Astrocyte of the spinal cord (primary cell): ENCODE data around the gene CDHR5.

Experiments
- DNase-seq: peaks from one replicate; pipeline ENCODE4 v3.0.0; 2011; ENCODE audit warnings: low read depth, low spot score
- H3K4me3 ChIP-seq: 2 replicates; pipeline ENCODE4 v1.5.1; 2011; ENCODE audit warnings: low read depth, mild to moderate bottlenecking, low read length, moderate library complexity
- in situ Hi-C: cut with HindIII; loops from 2 replicates; pipeline ENCODE4 v1.10.0; 2017; ENCODE audit warnings: low sequenced_read_pairs
- TF ChIP-seq, protein P1 (sequence below): IDR thresholded peaks from 2 replicates; pipeline ENCODE4 v1.5.1; 2012; ENCODE audit warnings: low read depth, mild to moderate bottlenecking, low read length, inconsistent platforms

The CDHR5 gene

GRCh38 chr11:645536-645935 is 20.8 kb upstream of the CDHR5 start:
- H3K4me3 ChIP-seq, result no peak overlapping the region
- in situ Hi-C loops, result no loop called here
- DNase-seq, result no peak
- TF ChIP-seq, protein P1, sequence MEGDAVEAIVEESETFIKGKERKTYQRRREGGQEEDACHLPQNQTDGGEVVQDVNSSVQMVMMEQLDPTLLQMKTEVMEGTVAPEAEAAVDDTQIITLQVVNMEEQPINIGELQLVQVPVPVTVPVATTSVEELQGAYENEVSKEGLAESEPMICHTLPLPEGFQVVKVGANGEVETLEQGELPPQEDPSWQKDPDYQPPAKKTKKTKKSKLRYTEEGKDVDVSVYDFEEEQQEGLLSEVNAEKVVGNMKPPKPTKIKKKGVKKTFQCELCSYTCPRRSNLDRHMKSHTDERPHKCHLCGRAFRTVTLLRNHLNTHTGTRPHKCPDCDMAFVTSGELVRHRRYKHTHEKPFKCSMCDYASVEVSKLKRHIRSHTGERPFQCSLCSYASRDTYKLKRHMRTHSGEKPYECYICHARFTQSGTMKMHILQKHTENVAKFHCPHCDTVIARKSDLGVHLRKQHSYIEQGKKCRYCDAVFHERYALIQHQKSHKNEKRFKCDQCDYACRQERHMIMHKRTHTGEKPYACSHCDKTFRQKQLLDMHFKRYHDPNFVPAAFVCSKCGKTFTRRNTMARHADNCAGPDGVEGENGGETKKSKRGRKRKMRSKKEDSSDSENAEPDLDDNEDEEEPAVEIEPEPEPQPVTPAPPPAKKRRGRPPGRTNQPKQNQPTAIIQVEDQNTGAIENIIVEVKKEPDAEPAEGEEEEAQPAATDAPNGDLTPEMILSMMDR, result no peak

GRCh38 chr11:643849-644738 is 19.3 kb upstream of the CDHR5 start:
- no peak overlapping the region for H3K4me3 ChIP-seq
- in situ Hi-C loops, result no loop called here
- TF ChIP-seq, protein P1, result no peak
- no peak for DNase-seq

DNA sequence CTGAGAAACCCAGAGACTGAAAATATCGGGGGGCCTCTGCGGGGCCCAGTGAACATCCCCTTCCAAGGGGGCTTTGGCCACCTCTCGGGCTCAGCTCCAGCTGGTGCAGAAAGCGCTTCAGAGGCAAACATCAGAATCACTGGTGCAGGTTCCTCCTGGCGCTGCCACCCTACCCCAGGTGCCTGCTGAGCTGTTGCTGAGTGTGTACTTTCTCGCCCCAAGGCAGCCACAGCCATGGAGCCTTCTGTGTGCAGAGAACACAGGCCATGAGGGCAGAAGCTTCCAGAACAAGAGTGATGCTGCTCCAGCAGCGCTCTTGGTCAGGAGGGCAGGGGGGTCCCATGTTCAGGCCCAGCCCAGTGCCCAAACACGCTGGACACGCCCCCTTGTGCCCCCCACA is 18.6 kb upstream of the CDHR5 start:
- in situ Hi-C loops, result no loop called here
- TF ChIP-seq, protein P1, result no peak
- no peak overlapping the region for H3K4me3 ChIP-seq
- no peak for DNase-seq

- no peak overlapping the region for H3K4me3 ChIP-seq
- in situ Hi-C loops, result no loop called here
- DNase-seq, result no peak
- TF ChIP-seq, protein P1, result no peak
Measured at GRCh38 chr11:641806-642370, 17.1 kb upstream of the CDHR5 start.

GRCh38 chr11:640021-640706 is 15.4 kb upstream of the CDHR5 start:
- TF ChIP-seq, protein P1, result no peak
- DNase-seq, result no peak
- in situ Hi-C loops, result no loop called here
- no peak overlapping the region for H3K4me3 ChIP-seq

- no peak overlapping the region for H3K4me3 ChIP-seq
- in situ Hi-C loops, result no loop called here
- TF ChIP-seq, protein P1, result no peak
- no peak for DNase-seq
Measured at GRCh38 chr11:639332-639955, 14.7 kb upstream of the CDHR5 start.
